Hematopoietic multipotent progenitor cell treated with erythropoietin and hydrocortisone succinate and interleukin-3 and kit ligand, for 6 days (in vitro differentiated cells): ENCODE data around the gene MSGN1.
"Not testable (repeated sequence)": the region's sequence is repeated elsewhere in the genome, so short reads cannot be mapped to it uniquely, and the experiment has no call there.

Experiments used
- DNase-seq: peaks from one replicate; pipeline ENCODE4 v3.0.0-alpha.2; 2015

MSGN1 gene

DNA sequence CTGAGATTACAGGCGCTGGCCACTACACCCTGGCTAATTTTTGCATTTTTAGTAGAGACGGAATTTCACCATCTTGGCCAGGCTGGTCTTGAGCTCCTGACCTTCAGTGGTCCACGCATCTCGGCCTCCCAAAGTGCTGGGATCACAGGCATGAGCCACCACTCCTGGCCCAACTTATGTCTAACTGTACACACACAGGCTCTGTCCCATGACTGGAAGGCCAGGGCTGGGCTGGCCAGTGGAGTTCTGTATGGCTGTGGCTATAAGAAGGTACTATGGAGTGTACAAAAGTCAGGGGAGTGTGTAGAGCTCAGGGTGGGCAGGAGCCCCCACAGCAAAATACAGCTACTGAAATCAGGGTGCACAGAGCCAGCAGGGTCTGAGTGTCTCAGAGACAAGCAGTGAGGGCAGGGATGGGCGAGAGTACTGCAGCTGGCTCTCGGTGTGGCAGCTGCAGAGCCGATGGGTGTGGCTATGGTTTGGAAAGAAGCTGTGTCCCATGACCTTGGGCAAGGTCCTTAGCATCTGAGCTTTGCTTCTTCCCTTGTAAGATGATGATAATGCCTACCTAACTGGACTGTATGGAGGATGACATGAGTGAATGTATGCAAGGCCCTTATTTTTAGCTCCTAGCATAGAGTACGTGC lies 10.4 kb upstream of the MSGN1 start:
- no peak for DNase-seq

DNA sequence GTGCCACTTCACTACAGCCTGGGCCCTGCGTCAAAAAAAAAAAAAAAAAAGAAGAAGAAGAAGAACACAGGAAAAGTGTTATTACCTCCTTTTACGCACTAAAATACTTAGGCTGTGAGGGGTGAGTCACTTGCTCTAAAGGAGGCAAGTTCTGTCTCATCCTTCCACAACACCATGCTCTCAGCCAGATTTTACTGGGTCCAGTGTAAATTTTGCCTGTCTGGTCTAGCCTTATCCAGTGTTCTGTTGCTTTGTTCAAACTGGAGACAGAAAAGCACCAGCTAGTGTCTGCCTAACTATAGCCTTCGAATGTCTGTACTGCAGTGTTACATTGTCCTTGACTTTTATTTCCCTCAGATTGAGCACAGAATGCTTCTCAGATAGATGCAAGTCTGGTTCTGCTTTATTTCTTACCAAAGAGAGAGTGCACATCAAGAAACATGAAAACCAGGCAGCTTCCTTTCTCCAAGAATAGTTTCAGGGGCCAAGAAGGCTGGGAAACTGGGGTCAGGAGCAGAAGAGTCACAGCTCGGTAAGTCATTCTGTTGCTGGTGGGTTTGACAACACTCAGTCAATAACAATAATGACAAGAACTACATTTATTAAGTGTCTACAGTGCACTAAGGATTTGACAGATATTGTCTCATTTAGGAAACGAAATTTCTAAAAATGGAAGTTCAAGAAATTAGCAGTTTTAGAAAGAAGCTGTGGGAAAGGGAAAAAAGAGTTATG lies 3.1 kb upstream of the MSGN1 start:
- DNase-seq = no peak

GRCh38 chr2:17813742-17814473 lies 2.4 kb upstream of the MSGN1 start:
- DNase-seq = no peak

DNA sequence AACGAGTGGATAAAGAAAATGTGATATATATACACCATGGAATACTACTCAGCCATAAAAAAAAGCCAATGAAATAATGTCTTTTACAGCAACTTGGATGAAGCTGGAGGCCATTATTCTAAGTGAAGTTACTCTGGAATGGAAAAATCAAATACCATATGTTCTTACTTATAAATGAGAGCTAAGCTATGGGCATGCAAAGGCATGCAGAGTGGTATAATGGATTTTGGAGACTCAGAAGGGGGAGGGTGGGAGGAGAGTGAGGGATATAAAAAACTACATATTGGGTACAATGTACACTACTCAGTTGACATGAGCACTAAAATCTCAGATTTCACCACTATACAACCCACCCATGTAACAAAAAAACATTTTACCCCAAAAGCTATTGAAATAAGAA lies 1.7 kb upstream of the MSGN1 start:
- no peak for DNase-seq

DNA sequence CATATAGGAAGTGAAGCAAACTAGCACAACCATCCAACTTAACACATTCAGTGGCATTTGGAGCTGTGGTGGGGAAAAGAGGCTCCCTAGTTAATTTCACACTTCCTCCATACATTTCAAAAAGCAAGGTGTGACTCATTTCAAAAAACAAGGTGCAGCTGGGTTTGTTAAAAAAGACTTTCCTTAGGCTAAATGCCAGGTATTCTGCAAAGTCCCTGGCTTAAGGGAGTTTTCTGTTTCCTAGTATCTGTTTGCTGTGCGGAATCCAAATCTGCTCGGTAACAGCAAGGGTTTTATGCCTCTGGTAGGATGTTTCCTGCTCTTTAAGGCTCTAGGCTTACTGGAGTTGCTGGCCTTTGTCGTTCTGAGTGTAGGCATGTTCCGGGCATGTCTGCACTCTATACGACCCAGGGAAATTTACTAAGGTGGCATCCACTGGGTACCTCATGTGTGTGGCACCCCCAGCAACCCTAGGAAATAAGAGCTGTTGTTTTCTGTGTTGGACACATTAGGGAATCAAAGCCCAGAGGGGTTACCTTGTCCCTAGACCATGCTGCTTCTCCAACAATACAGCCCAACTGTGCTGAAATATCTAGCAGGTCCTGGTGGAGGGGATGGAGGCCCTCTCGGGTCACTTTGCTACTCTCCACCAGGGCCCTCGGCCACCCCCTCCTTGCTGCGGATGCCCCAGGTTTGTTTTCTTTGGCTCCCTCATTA lies 634 bp upstream of the MSGN1 start:
- DNase-seq = no peak

- no peak for DNase-seq
These were observed 2.1 kb downstream of the MSGN1 start for GRCh38 chr2:17818235-17818815.

DNA sequence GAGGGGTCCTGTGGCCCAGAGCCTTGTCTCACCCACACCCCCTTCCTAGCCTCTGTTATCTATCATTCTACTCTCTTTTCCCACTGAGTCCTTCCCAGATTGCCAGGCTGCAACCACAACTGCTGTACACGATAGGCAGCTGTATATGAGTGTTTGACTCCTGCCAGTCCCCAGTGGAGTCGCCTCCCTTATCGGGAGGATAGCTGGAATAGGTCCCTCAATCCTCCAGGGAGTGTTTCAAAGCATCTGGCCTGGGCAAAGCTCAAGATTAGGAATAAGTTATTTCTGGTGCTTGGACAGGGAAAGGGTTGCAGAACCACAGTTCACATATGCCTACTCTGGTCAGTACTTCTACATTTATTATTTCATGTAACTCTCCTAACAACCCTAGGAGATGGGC lies 4.8 kb downstream of the MSGN1 start:
- DNase-seq = no peak

DNA sequence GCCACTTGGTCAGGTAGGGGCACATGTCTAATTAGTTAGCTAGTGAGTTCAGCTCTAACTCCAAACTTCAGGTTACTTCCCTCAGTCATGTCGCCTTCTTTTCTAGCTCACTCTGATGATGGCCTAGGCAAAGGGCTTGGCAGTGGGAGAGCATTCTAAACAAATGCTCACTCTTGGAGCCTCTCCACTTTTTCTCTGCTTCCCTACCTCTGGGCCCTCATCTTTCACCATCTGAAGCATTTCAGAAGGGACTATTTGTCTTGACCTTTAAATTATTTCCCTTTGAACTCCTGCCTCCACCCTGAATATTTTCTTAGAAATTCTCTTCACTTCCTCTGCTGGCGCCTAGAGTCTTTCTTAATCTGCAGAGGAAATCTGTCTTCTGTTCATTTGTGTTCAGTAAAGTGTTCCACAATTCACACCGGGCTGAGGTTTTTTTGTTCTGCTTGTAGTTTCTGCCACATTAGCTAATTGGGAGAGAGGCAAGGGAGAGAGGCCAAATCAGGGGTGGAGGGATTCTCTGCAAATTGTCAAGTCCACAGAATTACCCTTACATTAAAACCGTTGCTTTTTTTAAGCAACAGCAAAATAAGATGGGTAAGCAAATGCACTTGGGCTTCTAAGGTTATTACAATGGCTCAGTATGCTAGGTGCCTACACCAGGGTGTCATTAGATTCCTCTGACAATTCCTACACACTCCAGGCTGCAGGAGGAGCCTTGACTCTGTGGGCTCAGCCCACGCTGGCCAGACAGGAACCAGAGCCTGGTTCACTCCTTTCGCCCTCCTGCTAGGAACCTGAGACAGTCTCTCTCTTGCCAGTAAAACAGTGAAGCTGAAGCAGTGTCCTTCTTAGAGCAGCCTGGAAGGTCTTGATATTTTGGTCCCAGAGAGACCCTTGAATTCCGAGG lies 5.5 kb downstream of the MSGN1 start:
- DNase-seq = peak; percentile 11

DNA sequence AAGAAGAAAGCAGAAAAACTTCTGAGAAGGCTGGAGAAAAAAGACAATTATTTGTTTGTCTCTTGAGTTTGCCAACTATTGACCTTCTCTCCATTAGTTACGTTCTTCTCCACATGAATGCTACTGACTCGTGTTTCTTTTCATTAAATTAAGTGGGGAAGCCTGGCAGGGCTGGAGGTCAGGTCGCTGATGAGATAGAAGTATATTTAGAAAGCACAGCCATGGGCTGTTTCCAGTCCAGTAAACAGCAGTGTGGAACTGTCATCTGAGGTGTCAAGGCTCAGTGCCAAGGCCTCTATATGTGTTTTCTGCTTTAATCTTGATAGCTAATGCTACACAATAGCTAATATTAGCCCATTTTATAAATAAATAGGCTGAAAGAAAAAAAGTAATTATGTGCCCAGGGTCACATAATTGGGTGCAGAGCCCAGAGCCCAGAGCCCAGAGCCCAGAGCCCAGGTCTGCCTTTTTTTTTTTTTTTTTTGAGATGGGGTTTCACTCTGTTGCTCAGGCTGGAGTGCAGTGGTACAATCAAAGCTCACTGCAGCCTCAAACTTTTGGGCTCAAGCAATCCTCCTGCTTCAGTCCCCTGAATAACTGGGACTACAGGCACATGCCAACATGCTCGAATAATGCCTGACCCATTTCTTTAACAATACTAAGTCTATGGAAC lies 6.3 kb downstream of the MSGN1 start:
- DNase-seq = no peak

DNA sequence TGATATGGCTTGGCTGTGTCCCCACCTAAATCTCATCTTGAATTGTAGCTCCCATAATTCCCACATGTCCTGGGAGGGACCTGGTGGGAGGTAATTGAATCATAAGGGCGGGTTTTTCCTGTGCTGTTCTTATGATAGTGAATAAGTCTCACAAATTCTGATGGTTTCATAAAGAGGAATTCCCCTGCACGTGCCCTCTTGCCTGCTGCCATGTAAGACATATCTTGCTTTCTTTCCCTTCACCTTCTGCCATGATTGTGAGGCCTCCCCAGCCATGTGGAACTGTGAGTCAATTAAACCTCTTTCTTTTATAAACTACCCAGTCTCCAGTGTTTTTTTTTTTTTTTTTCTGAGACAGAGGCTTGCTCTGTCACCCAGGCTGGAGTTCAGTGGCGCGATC lies 7.4 kb downstream of the MSGN1 start:
- DNase-seq = not testable (repeated sequence)

- DNase-seq = no peak
These were observed 11.1 kb downstream of the MSGN1 start for GRCh38 chr2:17827316-17827715.

DNA sequence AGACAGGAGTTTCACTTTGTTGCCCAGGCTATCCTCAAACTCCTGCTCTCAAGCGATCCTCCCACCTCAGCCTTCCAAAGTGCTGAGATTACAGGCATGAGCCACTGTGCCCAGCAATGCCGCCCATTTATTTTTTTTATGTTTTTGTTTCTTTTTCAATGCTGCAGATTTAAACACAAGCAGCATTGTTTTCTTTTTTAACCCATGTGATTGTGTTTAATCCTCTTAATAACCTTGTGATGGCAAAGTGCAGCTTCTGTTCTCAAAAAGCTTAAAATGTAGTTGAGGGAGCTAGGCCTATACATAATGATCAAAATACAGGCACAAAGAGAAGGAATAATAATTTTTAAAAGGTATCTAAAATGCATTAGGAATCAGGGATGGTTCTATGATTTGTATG lies 11.5 kb downstream of the MSGN1 start:
- no peak for DNase-seq

DNA sequence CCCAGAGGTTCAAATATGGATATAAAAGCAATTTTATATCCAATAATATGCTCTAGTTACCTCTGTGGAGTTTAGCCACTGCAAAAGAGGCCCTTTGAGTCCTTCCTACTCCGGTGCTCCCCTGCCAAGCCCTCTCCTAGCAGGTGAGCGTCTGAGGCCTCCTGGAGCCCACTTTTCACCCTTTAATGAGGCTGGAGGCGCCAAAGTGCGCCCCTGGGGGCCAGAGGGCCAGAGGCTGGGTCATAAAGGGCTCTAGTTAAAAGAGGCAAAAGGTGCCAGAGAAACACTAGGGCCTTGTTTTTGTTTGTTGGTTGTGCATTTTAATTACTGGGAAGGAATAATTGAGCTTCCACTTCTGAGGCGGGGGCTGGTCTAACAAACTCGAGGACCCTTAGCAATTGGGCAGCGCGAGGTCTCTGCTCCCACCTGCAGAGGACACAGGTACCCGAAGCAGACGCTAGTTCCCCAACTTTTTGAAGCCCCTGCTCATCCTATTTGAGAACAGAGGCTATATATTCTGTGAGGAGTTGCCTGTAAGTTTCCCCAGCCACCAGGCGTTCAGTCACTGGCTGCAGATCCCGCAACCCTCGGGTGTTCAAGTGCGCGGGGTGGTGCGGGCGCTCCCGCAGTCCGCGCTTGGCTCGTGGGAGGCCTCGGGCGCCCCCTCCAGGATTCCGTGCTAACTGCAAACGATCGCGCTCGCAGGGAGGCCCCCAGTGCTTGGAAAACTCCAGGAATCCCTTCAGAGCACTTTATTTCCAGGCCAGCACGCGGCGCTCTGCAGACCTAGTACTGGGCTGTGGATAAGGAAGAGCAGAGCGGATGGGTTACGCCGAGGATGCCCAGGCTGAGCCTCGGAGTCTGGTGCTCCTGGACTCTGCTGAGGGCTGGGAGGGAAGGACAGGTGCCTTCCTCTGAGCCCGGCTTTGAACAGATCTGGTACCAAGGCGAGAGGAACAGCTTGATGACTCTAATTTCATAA lies 14.1 kb downstream of the MSGN1 start:
- DNase-seq = peak; percentile 56

- no peak for DNase-seq
These were observed 19.3 kb downstream of the MSGN1 start for GRCh38 chr2:17835516-17835915.

DNA sequence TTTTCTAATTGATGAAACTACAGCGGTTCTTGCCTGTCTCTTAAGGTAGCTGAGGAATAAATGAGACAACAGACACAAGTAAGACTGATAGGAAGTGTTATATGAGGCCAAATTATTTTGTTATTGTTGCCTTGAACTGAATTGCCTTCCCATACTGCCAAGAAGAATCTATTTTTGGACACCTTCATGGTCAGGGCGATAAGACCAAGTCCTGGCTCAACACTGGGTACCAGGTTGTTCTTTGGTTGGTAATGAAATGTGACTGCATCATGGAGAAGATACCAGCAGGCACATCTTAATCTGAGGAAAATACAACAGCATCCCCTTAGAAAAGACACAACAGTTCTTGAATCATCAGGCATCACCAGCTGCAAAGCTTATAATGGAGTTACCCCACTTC lies 23.7 kb downstream of the MSGN1 start:
- DNase-seq = no peak

- no peak for DNase-seq
These were observed 27.2 kb downstream of the MSGN1 start for GRCh38 chr2:17843457-17843856.

- DNase-seq = no peak
These were observed 29.5 kb downstream of the MSGN1 start for GRCh38 chr2:17845806-17846205.

- no peak for DNase-seq
These were observed 30.4 kb downstream of the MSGN1 start for GRCh38 chr2:17846676-17847075.

GRCh38 chr2:17847236-17847635 lies 31.0 kb downstream of the MSGN1 start:
- DNase-seq = no peak

GRCh38 chr2:17849275-17849674 lies 33.0 kb downstream of the MSGN1 start:
- no peak for DNase-seq
